Activated CD8-positive, alpha-beta memory T cell treated with anti-CD3 and anti-CD28 coated beads, Interleukin-2, amount 50 U/mL, for 4 hours (primary cell): ENCODE data around the gene GPR153.

Experiments
- DNase-seq: peaks from one replicate; pipeline ENCODE4 v3.0.0-alpha.2; 2020

The GPR153 gene

GRCh38 chr1:6247651-6248050, 13.2 kb downstream of the GPR153 start:
- DNase-seq: no peak

GRCh38 chr1:6246497-6247467, 14.1 kb downstream of the GPR153 start:
- peak; percentile 83 for DNase-seq

GRCh38 chr1:6245869-6246496, 14.9 kb downstream of the GPR153 start:
- DNase-seq: peak; percentile 44

GRCh38 chr1:6245086-6245868, 15.6 kb downstream of the GPR153 start:
- peak; percentile 80 for DNase-seq

- DNase-seq: no peak
These were observed 16.4 kb downstream of the GPR153 start for GRCh38 chr1:6244401-6245049.

GRCh38 chr1:6243993-6244392, 16.9 kb downstream of the GPR153 start, which contains the start of gene HES3:
TSS of gene HES3 (plus strand) at chr1:6244179. CDS start at chr1:6244366, 187 bp downstream.
- DNase-seq: no peak

GRCh38 chr1:6243053-6243834, 17.7 kb downstream of the GPR153 start:
- DNase-seq: no peak

- DNase-seq: no peak
These were observed 18.8 kb downstream of the GPR153 start for GRCh38 chr1:6241887-6242740.

GRCh38 chr1:6241107-6241886, 19.6 kb downstream of the GPR153 start:
- no peak for DNase-seq

GRCh38 chr1:6239950-6240768, 20.7 kb downstream of the GPR153 start:
- no peak for DNase-seq

GRCh38 chr1:6239213-6239752, 21.6 kb downstream of the GPR153 start:
- no peak for DNase-seq

- DNase-seq: no peak
These were observed 23.8 kb downstream of the GPR153 start for GRCh38 chr1:6237093-6237492.

- peak; percentile 37 for DNase-seq
These were observed 25.6 kb downstream of the GPR153 start for GRCh38 chr1:6235296-6235677.

GRCh38 chr1:6234502-6235295, 26.2 kb downstream of the GPR153 start:
- no peak for DNase-seq

GRCh38 chr1:6233376-6233775, 27.5 kb downstream of the GPR153 start:
- DNase-seq: no peak

GRCh38 chr1:6225651-6226050, 35.2 kb downstream of the GPR153 start:
- DNase-seq: no peak

GRCh38 chr1:6224718-6225117, 36.2 kb downstream of the GPR153 start:
- no peak for DNase-seq

- no peak for DNase-seq
These were observed 37.3 kb downstream of the GPR153 start for GRCh38 chr1:6223617-6224016.
